GM18909 (cell line): ENCODE results near the gene RARB.
A peak's percentile ranks its signal among the peaks of the same experiment; 100 is the strongest.

Experiments
- ATAC-seq: cut with Tn5 transposase; IDR thresholded peaks from one replicate; pipeline ENCODE4 v1.9.1; 2021; ENCODE audit warnings: mild to moderate bottlenecking; ENCODE audit not compliant: unreplicated experiment, poor library complexity

RARB gene

GRCh38 chr3:25445731-25446130, 17.7 kb downstream of the RARB start:
- no peak for ATAC-seq

DNA sequence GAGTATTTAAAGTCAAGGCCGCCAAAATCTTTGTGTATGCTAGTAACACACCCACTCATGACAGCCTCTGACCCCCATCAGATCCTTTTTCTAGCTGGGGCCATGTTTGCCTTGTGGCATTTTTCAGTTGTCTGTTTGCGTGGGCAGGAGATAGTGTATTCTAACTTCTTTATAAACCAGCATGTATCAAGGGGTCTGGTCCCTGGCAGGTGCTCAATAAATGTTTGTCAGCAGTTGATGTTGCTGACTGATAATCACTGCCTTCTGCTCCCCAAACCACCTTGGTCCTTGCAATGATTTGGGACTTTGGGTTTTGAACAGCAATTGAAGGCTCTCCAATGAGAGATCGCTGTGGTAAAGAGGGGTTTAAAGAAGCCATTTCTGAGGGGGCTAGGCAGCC, 19.2 kb downstream of the RARB start:
- ATAC-seq, result no peak

- ATAC-seq, result no peak
These were observed 19.9 kb downstream of the RARB start for GRCh38 chr3:25447925-25448324.

GRCh38 chr3:25448750-25449692, 21.0 kb downstream of the RARB start:
- ATAC-seq, result no peak

GRCh38 chr3:25449857-25450256, 21.8 kb downstream of the RARB start:
- no peak for ATAC-seq

- ATAC-seq, result no peak
These were observed 24.1 kb downstream of the RARB start for GRCh38 chr3:25452192-25452591.

DNA sequence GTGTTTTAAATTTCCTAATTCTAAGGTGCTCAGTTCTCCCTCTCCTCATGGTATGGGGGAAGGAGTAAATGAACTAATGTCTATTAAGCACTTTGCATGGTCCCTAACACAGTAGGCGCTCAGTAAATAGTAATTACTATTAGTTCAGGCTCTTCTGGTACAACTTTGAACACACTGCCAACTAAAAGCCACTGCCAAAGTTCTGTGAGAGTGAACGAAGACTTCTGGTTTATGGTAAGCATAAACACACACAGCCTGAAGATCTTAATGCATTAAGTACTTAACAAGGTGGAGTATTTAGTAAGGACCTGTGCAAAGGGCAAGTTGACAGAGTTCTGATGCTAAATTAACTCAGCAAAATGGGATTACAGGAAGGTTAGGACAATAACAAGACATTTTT, 24.7 kb downstream of the RARB start:
- ATAC-seq, result no peak

DNA sequence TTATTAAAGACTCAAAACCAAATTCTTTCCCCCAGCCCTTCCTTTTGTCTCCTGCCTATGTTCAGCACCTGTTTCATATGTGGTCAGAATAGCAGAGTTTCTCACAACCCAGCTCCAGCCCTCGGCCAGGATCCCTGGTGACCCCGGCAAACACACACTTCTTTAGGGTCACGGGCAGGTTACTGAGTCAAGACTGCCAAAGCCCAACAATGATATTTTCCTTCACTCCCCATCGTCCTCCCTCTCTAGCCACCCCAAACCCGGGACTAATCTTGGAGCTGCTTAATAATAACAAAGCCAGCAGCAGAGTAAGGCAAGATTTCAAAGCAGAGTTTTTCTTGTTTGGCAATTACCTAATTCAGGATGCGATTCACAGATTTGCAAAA, 25.5 kb downstream of the RARB start:
- ATAC-seq, result no peak

DNA sequence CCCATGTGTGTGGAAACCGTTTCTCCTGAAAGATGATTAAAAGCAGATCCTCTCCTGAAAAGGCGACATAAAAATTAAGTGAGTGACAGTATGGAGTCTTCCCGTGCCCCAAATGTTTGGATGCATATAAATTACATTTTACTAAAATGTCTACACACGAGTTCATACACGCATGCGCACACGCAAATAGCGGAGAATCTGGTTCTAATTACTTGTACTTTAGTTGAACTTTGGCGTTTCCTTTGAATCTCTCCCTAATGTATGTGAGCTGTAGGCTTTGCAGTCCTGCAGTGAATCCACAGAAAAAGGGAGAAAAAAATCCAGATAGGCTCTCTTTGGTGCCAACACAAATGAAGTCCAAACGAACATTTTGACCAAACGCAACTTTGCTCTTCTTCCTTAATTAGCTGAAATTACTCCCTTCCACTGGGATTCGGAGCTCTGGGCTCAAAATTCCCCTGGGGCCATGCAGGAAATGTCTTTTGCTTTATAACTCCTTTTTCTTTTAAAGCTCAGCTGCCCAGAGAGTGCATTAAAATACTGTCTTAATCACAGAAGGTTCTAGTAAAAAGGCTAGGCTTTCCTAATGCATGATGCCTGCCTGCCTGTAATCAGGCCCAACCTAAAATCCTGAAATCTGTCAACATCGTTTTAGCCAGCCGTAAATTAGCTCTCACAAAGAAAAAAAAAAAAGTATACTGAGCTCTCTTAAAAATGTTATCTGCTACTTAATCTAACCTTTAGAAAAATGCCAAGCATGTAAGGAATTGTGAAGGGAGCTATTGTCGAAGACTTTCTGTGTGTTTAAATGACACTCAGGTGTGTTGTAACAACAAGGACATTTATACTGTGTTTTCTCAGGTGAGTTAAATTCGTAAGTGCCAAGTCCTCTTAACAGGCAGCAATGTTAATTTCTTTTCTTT, 26.2 kb downstream of the RARB start:
- no peak for ATAC-seq

- ATAC-seq, result no peak
These were observed 27.5 kb downstream of the RARB start for GRCh38 chr3:25455441-25456132.

GRCh38 chr3:25456723-25457670, 28.9 kb downstream of the RARB start:
- no peak for ATAC-seq

DNA sequence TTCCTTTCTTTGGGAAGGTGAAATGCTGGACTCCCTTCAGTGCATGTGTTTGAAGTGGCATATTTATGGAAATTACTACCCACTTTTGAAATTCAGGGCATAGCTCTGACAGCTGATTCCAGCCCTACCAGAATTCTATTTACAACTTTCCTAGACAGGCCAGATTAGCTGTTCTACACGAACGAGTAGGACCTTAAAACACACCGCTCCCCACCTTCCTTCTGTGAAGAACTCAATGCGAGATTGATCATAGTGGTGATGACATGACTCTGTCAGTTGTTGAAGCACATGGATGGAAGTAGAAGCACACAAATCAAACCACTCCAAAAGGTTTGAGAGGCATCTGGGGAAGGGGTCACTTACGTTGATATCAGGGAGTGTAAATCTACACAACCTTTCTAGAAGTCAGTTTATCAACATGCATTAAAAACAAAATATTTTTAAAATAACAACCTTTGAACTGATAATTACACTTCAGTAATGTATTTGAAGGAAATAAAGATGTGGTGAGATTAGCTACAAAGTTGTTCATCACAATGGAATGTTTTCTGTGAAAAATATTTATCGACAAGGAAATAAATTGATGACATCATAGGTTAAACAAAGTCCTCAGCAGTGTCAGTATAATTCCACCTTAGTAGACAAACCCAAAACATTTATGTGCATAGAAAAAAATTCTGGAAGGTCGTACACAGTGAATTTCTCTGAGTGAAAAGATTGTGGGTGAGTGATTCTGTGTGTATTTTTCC, 29.8 kb downstream of the RARB start:
- no peak for ATAC-seq

- ATAC-seq, result no peak
These were observed 30.4 kb downstream of the RARB start for GRCh38 chr3:25458420-25458814.

- ATAC-seq, result peak; percentile 97
These were observed 32.7 kb downstream of the RARB start for GRCh38 chr3:25460751-25461150.

DNA sequence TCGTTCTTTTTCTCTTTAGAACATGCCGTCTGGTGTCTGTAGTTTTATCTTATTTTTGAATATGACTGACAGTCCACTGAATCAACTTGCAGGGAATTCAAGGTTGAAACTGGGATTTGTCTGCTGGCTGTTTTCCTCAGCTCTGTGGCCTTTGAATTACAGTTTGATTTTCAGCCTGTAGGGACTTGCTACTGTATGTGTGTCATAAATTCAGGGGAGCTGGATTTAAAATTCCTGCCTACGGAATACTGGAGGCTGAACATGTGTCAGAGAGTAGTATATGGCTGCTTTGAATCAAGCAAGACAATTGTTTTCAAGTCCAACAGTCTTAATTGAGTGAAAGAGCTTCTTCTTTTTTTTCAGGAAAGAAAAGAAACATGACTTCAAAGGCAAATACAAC, 33.9 kb downstream of the RARB start:
- ATAC-seq, result no peak

GRCh38 chr3:25462495-25462894, 34.4 kb downstream of the RARB start:
- no peak for ATAC-seq

DNA sequence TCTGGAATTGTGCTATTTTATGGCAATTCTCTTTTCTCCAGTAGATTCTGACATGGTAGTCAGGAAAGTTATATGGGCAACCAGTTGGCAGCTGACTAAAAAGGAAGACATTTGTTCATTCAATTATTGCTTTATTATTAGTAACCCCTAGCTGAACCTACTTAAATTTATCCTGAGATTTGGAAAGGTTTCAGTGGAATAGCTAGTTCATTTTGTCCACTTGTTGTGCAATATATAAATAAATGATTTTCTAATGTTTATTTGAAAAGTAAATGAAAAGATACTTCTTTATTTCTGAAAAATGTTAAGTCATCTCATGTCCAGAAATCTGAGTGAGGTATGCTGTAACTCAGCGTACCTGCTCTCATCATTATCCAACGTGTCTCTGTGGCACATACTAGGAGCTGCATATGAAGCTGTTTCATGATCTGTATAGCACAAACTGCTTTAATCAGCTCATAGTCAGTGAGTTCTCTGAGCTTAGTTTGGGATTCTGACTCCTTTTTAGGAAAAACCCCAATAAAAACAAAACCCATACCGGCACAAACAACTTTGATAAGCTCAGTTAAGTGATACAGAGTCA, 35.9 kb downstream of the RARB start:
- ATAC-seq, result no peak

DNA sequence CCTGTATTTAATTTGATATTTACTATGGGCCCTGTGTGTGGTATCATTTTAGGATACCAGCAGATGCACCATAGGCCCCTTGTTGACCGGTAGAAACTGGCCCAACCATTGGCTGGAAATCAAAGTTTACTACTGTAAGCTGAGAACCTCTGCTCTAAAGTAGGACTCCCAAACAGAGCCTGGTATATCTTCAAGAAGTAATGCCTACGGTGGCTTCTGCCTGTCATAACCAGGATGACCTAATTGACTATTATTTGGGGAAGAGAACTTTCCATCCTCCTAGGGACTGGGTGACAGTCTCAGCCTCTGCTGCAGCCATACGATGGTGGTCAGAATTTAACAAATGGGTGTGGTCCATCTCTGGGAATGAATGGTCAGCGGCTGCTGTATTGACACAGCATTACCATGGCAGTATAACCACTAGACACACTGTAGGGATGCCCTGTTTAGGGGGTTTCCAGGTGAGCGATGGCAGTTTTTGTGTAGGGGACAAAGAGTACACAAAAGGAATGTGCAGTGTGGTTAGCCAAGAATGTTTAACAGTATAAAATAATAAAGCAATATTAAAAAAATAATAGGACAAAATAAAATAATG, 37.3 kb downstream of the RARB start:
- no peak for ATAC-seq
